Fibroblast of lung (primary cell): ENCODE results near the gene HDLBP. TPM values are rescaled to one million over a fixed set of nuclear protein-coding genes. Genes with fewer than 3 reads are reported as not detected.

Experiments used
- DNase-seq, 2 donors: peaks; one replicate each; pipeline versions ENCODE4 v3.0.0 to v3.0.0-alpha.2; 2010; ENCODE audit warnings: low read depth in 2 of 2
- H2AFZ ChIP-seq: 2 replicates; pipeline ENCODE4 v1.5.1; 2012; ENCODE audit warnings: low read length, control low read depth, inconsistent platforms
- H3K27ac ChIP-seq: 2 replicates; pipeline ENCODE4 v1.5.1; 2011; ENCODE audit warnings: low read length, control low read depth; ENCODE audit not compliant: insufficient read depth
- H3K27me3 ChIP-seq: 2 replicates; pipeline ENCODE4 v1.5.1; 2011; ENCODE audit warnings: mild to moderate bottlenecking, low read length; ENCODE audit not compliant: control insufficient read depth, insufficient read depth
- H3K36me3 ChIP-seq: 2 replicates; pipeline ENCODE4 v1.5.1; 2011; ENCODE audit warnings: low read length; ENCODE audit not compliant: control insufficient read depth, insufficient read depth
- H3K4me1 ChIP-seq: 2 replicates; pipeline ENCODE4 v1.5.1; 2011; ENCODE audit warnings: low read length; ENCODE audit not compliant: control insufficient read depth, insufficient read depth; ENCODE audit errors: extremely low read depth
- H3K4me2 ChIP-seq: 2 replicates; pipeline ENCODE4 v1.5.1; 2011; ENCODE audit warnings: low read length, control low read depth; ENCODE audit not compliant: insufficient read depth; ENCODE audit errors: extremely low read depth
- H3K4me3 ChIP-seq, 4 experiments: fragments of 200-600 bp in 1 of 4; sonication (generic) in 1 of 4; replicated peaks in 1 of 4; 2 replicates each; pipeline ENCODE4 v1.5.1; 2011 to 2016; ENCODE audit warnings: low read length in 4 of 4, low read depth in 3 of 4, mild to moderate bottlenecking in 3 of 4, control low read depth in 2 of 4, inconsistent platforms in 1 of 4, mixed read lengths in 1 of 4; ENCODE audit not compliant: insufficient read depth in 1 of 4; ENCODE audit errors: control extremely low read depth in 1 of 4
- H3K79me2 ChIP-seq: 2 replicates; pipeline ENCODE4 v1.5.1; 2012; ENCODE audit warnings: mild to moderate bottlenecking, low read length, inconsistent platforms; ENCODE audit not compliant: control insufficient read depth, insufficient read depth
- H3K9ac ChIP-seq: 2 replicates; pipeline ENCODE4 v1.5.1; 2011; ENCODE audit warnings: mild to moderate bottlenecking, low read length, control low read depth; ENCODE audit not compliant: insufficient read depth
- H3K9me3 ChIP-seq: 2 replicates; pipeline ENCODE4 v1.5.1; 2012; ENCODE audit warnings: low read depth, low read length; ENCODE audit not compliant: control insufficient read depth, insufficient read depth
- H4K20me1 ChIP-seq: 2 replicates; pipeline ENCODE4 v1.5.1; 2011; ENCODE audit warnings: low read length; ENCODE audit not compliant: control insufficient read depth, insufficient read depth; ENCODE audit errors: extremely low read depth
- CTCF ChIP-seq, 2 donors: IDR thresholded peaks in 1 of 2; conservative IDR thresholded peaks in 1 of 2; 1 replicate in 1 of 2; 2 replicates in 1 of 2; pipeline ENCODE4 v1.5.1; 2011 to 2012; ENCODE audit warnings: low read length in 2 of 2, control low read depth in 1 of 2, inconsistent platforms in 1 of 2, low read depth in 1 of 2, mild to moderate bottlenecking in 1 of 2
- EZH2 ChIP-seq: IDR thresholded peaks from 2 replicates; pipeline ENCODE4 v1.5.1; 2012; ENCODE audit warnings: low read length, control low read depth, mild to moderate bottlenecking; ENCODE audit errors: missing control alignments
- polyA plus RNA-seq, 2 donors: library from polyadenylated mRNA; depleted of rRNA in 1 of 2; stranded (reverse) in 1 of 2; unstranded in 1 of 2; fragments of >200 nt; gene quantifications; 2 replicates each; pipeline ENCODE4 v1.2.1, GENCODE V29; 2011 to 2012; ENCODE audit warnings: missing spikeins in 1 of 2
- total RNA-seq: library from RNA; depleted of rRNA; stranded (reverse); fragments of >200 nt; gene quantifications from 2 replicates; pipeline ENCODE4 v1.2.1, GENCODE V29; 2014

HDLBP gene
- total and polyA plus RNA-seq, 2 donors (not counting 1 experiment from before 2014, with no cell fraction given), result 626 to 1,354 TPM

GRCh38 chr2:241310917-241311566 is 4.4 kb downstream of the HDLBP start:
- Histone ChIP-seq H3K36me3 (no peaks in the 10 kb centered on the region), H3K9ac (no peak overlapping the region), H3K27ac (no peak overlapping the region), H3K4me1 (peaks cover 3% of the 10 kb centered on the region), H3K79me2 (peaks cover 89% of the 10 kb centered on the region), H3K27me3 (no peaks in the 10 kb centered on the region), H2AFZ (no peak overlapping the region), H3K4me3 (no peak overlapping the region), H4K20me1 (no peaks in the 10 kb centered on the region), H3K9me3 (no peaks in the 10 kb centered on the region), H3K4me2 (no peak overlapping the region)
- TF ChIP-seq EZH2 (no peak), CTCF (conservative IDR thresholded peaks at IDR 0.05 in 1 of 2, IDR thresholded peaks at IDR 0.05 in 1 of 2; ENCODE audit: low read depth in 1 of 2, low read length in 2 of 2) (no peak)
- no peak for DNase-seq

GRCh38 chr2:241309684-241310117 is 5.8 kb downstream of the HDLBP start:
- Histone ChIP-seq H3K27me3 (no peaks in the 10 kb centered on the region), H4K20me1 (no peaks in the 10 kb centered on the region), H2AFZ (no peak overlapping the region), H3K9me3 (no peaks in the 10 kb centered on the region), H3K4me2 (no peak overlapping the region), H3K9ac (no peak overlapping the region), H3K36me3 (no peaks in the 10 kb centered on the region), H3K4me3 (no peak overlapping the region), H3K4me1 (peaks cover 3% of the 10 kb centered on the region), H3K79me2 (peaks cover 98% of the 10 kb centered on the region), H3K27ac (no peak overlapping the region)
- DNase-seq, result peak; percentile 26 to 78
- TF ChIP-seq EZH2 (no peak), CTCF (conservative IDR thresholded peaks at IDR 0.05 in 1 of 2, IDR thresholded peaks at IDR 0.05 in 1 of 2; ENCODE audit: low read depth in 1 of 2, low read length in 2 of 2) (no peak)

GRCh38 chr2:241308832-241309500 is 6.5 kb downstream of the HDLBP start:
- no peaks in the 10 kb centered on the region for H3K9me3 ChIP-seq
- peaks cover 3% of the 10 kb centered on the region for H3K4me1 ChIP-seq
- no peak overlapping the region for H3K4me3 ChIP-seq
- no peaks in the 10 kb centered on the region for H3K36me3 ChIP-seq
- H3K9ac ChIP-seq, result no peak overlapping the region
- H3K27me3 ChIP-seq, result no peaks in the 10 kb centered on the region
- no peak overlapping the region for H3K4me2 ChIP-seq
- TF ChIP-seq EZH2 (no peak), CTCF (conservative IDR thresholded peaks at IDR 0.05 in 1 of 2, IDR thresholded peaks at IDR 0.05 in 1 of 2; ENCODE audit: low read depth in 1 of 2, low read length in 2 of 2) (no peak)
- H4K20me1 ChIP-seq, result no peaks in the 10 kb centered on the region
- peaks cover 98% of the 10 kb centered on the region for H3K79me2 ChIP-seq
- no peak overlapping the region for H2AFZ ChIP-seq
- H3K27ac ChIP-seq, result no peak overlapping the region
- DNase-seq, result no peak
